Coronary artery (tissue), 2 donors: ENCODE data around the gene TAS2R9.

ENCODE experiments used
- DNase-seq: peaks from one replicate; pipeline ENCODE4 v3.0.0-alpha.2; 2017; ENCODE audit warnings: low spot score
- H3K27ac ChIP-seq, 2 donors: fragments of 200-600 bp; sonication (generic); one replicate each; pipeline ENCODE4 v1.5.1; 2016 to 2019
- H3K4me3 ChIP-seq: fragments of 200-600 bp; sonication (generic); 2 replicates; pipeline ENCODE4 v1.5.1; 2016; ENCODE audit warnings: mild to moderate bottlenecking, moderate library complexity
- TF ChIP-seq, protein P1 (sequence below): fragments of 200-600 bp; sonication (generic); IDR thresholded peaks from one replicate; pipeline ENCODE4 v1.5.1; 2019; ENCODE audit warnings: antibody characterized with exemption

The TAS2R9 gene

DNA sequence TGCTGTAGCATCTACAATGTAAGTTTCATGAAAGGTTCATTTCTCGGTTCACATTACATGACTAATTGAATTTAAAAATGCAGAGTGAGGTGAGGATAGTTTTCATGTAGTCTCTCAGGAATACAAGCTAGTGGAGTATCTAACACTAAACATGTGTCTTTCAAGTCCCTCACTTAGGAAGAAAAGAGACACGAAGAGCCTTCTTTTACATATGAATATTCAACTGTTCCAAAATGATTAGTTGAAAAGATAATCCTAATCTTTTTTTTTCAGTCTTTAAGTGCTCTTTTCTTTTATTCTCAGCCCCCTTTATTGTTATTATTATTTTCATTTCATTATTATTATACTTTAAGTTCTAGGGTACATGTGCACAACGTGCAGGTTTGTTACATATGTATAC is 28.5 kb upstream of the TAS2R9 start:
- DNase-seq, result no peak
- no peak overlapping the region for H3K27ac ChIP-seq
- H3K4me3 ChIP-seq, result no peak overlapping the region
- TF ChIP-seq, protein P1, sequence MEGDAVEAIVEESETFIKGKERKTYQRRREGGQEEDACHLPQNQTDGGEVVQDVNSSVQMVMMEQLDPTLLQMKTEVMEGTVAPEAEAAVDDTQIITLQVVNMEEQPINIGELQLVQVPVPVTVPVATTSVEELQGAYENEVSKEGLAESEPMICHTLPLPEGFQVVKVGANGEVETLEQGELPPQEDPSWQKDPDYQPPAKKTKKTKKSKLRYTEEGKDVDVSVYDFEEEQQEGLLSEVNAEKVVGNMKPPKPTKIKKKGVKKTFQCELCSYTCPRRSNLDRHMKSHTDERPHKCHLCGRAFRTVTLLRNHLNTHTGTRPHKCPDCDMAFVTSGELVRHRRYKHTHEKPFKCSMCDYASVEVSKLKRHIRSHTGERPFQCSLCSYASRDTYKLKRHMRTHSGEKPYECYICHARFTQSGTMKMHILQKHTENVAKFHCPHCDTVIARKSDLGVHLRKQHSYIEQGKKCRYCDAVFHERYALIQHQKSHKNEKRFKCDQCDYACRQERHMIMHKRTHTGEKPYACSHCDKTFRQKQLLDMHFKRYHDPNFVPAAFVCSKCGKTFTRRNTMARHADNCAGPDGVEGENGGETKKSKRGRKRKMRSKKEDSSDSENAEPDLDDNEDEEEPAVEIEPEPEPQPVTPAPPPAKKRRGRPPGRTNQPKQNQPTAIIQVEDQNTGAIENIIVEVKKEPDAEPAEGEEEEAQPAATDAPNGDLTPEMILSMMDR, result no peak

DNA sequence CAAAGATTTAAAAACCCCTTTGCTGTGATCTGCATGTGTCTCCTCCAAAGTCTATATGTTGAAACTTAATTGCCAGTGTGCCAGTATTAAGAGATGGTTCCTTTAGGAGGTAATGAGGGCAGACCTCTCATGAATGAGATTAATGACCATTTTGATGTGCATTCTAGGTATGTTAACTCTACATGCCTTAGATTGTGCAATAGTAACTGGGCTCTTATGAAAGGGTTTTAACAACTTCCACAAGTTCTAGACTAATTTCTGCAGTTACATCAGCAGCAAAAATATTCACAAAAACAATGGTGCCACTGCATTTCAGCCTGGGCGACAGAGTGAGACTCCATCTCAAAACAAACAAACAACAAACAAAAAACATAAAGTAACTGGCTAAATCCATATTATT is 20.0 kb upstream of the TAS2R9 start:
- Histone ChIP-seq H3K27ac (no peak overlapping the region), H3K4me3 (no peak overlapping the region)
- TF ChIP-seq, protein P1, result no peak
- no peak for DNase-seq

DNA sequence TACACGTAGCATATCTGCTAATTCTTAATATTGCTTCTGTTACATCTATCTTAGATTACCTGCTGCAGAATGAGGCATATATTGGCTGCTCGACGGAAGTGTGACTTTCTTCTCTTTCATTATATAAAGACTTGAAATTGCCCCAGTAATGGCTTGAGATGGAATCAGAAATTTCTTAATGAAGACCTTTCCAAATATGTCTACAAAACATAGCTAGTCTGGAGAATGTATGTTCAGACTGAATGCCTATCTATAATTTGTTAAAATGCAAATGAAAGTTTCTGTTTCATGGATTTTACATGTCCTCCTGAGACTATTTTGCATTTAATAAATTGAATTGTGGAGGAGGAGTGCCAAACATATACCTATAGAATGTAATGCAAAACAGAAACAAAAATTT is 16.3 kb upstream of the TAS2R9 start, which contains the start of gene TAS2R10:
TAS2R10 (minus strand) TSS at position 101 of the 400 bp plus-strand sequence; CDS start at position 12, 89 bp downstream.
- TF ChIP-seq, protein P1, result no peak
- Histone ChIP-seq H3K27ac (no peak within 1 kb of the TSS), H3K4me3 (no peak within 1 kb of the TSS)
- DNase-seq, result no peak

DNA sequence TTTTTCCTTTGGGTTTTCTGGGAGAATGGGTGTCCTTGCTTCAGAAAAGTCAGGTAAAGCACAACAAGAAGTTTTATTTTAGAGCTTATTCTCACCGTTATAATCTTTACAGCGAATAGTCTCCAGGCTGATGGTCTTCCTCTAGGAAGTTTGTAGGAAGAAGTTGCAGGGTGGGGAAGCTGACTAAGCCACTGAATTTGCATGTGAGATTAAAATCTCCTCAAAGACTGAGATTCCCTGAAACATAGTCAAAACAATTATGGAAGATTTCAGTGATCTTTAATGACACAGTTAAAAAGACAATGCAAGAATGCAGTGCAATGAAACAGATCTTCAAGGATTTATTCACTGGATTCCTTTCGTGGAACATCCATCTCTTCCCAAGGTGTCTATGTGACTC is 15.0 kb upstream of the TAS2R9 start:
- no peak overlapping the region for H3K27ac ChIP-seq
- H3K4me3 ChIP-seq, result no peak overlapping the region
- DNase-seq, result no peak
- TF ChIP-seq, protein P1, result no peak

DNA sequence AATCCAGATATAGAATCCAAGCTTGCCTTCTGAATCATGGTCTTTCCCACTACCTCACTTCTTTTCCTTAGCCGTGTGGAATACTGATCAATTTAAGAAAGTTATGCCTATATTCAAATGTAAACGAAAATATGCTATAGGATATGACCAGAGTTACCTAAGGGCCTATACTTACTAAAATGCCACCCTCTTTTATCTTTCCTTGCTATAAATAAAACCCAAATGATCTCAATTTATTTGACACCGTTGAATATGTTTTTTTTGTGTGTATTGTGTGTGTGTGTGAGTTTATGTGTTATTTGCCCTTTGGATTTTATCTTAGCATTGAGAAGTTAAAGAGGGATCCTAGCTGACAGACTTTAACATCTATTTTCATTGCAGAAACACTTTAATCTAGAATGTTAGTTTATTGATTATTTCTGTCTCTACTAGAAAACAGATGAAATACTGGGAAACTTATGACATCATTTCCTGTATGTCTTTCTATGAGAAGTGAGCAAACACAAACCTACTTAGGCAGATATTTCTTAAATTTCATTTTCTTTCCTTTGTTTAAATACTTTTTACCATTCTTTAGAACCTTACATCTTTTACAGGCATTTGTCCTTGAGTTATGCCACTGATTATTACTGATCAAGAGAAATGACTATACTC is 2.0 kb upstream of the TAS2R9 start:
- no peak overlapping the region for H3K27ac ChIP-seq
- TF ChIP-seq, protein P1, result no peak
- DNase-seq, result no peak
- H3K4me3 ChIP-seq, result no peak overlapping the region

DNA sequence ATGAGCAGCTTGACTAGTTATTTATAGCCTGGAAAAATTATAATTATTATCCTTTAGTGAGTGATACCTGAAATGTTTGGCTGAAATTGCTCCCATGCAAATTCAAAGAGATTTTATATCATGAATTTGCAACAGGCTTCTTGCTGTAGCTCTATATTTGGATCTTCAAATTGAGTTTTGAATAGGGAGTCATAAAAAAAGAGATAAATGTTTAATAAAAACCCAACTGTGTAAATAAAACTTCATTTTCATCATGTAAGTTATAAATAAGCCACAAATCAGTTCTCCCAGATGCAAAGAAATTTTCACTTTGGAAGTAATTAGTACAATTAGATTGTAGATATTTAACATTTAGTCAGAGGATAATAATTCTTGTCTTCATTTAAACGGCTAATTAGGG is 2.8 kb downstream of the TAS2R9 start, which contains the start of gene TAS2R8:
TAS2R8 (minus strand) TSS at position 101 of the 400 bp plus-strand sequence. CDS start 306 bp downstream, outside the sequence.
- TF ChIP-seq, protein P1, result no peak
- Histone ChIP-seq H3K27ac (no peak within 1 kb of the TSS), H3K4me3 (no peak within 1 kb of the TSS)
- no peak for DNase-seq

DNA sequence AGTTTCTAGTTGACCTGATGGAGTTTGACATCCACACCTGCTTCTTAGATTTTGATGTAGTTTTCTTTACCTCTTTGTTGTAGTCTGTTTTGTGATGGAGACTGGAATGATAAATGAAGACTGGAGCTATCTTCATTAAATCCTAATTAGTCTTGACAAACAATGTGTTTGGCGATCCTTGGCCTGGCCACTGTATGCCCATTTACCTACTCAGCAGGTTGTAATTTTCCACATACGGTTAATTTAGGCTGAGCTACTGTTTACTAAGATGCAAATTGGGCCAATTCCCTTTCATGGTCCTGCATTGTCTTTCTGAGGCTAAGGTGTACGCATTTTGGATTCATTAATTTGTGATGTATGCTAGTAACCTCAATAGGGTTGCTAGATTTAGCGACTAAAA is 7.4 kb downstream of the TAS2R9 start, which contains the start of gene TAS2R7:
TAS2R7 (minus strand) TSS at position 41 of the 400 bp plus-strand sequence. CDS start 57 bp downstream, outside the sequence.
- DNase-seq, result no peak

More for the DNA sequence above, 7.4 kb downstream of the TAS2R9 start, which contains the start of gene TAS2R7:
- Histone ChIP-seq H3K4me3 (no peak within 1 kb of the TSS), H3K27ac (no peak within 1 kb of the TSS)
- TF ChIP-seq, protein P1, result no peak
